C4-2B (cell line): ENCODE data around the gene TNIP2.

ENCODE experiments used
- H3K27ac ChIP-seq: fragments of 450-650 bp; 2 replicates; pipeline ENCODE4 v1.5.1; 2017
- ZFX ChIP-seq: fragments of 450-650 bp; IDR thresholded peaks from 2 replicates; pipeline ENCODE4 v1.6.1; 2017
- TF ChIP-seq, protein P1 (sequence below): fragments of 450-650 bp; conservative IDR thresholded peaks from 2 replicates; pipeline ENCODE4 v1.5.1; 2017; ENCODE audit warnings: mild to moderate bottlenecking

The TNIP2 gene

DNA sequence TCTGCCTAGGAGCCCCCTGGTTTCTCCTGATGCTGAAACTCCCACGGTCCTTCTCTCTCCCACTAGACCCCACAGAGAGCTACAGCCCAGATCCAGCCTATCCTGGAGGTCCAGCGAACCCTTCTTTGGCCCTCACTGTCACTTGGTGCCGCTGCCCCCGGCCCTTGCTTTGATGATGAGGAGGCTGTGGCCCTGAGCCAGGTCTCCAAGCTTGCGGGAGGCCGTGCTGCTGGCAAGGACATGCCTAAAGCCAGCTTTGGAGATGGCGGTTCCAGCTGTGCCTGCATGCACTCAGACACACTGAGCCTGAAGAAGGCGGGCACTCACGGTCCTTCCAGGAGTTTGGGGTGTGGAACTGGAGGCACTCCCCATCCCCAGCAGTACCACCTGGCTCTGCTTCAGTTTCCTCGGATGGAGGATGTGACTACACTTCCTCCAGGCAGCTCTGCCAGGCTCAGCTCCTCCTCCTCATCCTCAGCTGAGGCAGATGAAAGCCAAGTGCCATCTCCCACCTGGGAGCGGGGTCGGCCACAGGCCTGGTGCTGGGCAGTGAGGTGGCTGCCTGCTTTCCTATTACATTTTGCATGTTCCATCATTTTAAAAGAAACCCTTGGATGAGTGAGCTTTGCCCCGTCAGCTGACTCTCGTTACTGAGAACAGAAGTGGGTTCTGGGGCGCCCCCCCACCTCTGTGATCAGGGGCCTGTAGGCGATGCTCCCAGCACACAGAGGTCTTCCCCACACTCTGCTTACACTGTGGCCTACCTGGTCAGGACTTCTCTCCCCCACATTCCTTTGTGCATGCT, 9.0 kb downstream of the TNIP2 start:
- H3K27ac ChIP-seq, result no peak overlapping the region
- no peak for TF ChIP-seq ZFX
- TF ChIP-seq, protein P1, sequence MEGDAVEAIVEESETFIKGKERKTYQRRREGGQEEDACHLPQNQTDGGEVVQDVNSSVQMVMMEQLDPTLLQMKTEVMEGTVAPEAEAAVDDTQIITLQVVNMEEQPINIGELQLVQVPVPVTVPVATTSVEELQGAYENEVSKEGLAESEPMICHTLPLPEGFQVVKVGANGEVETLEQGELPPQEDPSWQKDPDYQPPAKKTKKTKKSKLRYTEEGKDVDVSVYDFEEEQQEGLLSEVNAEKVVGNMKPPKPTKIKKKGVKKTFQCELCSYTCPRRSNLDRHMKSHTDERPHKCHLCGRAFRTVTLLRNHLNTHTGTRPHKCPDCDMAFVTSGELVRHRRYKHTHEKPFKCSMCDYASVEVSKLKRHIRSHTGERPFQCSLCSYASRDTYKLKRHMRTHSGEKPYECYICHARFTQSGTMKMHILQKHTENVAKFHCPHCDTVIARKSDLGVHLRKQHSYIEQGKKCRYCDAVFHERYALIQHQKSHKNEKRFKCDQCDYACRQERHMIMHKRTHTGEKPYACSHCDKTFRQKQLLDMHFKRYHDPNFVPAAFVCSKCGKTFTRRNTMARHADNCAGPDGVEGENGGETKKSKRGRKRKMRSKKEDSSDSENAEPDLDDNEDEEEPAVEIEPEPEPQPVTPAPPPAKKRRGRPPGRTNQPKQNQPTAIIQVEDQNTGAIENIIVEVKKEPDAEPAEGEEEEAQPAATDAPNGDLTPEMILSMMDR, result no peak

DNA sequence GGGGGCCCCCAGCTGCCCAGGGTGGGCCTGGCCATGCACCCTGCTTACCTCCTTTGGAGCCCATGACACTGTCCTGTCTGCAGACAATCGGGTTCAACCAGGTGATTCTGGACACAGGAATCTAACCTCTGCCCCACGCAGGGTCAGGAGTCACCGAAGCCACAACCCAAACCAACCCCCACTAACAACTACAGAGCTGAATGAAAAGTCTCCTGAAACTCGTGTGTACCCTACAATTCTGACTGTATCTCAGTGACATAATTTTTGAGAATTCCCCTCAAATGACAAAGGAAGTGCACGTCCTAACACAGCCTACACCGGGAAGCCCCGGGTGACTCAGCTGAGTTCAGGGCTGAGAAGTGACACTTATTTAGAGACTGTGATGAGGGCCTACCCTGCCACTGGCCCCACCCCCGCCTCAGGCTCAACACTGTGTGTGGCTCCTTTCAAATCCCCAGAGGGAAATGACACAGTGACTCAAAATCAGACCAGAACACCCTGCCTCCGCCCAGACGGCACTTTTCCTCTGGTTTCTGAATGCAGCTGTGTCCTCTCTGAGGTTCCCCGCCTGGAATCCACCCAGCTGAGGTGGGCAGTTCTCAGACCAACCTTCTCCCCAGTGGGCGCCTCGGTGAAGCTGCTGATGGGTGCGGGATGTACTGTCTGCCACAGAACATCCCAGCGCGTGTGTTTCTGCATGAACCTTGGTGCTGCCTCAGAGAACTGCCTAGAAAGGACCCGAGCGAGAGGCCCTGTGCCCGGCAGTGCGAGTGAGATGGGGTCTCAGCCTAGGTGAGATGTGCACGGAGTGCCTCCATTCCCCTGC, 9.9 kb downstream of the TNIP2 start:
- H3K27ac ChIP-seq, result peak overlapping the region; percentile 39
- TF ChIP-seq ZFX, result no peak

DNA sequence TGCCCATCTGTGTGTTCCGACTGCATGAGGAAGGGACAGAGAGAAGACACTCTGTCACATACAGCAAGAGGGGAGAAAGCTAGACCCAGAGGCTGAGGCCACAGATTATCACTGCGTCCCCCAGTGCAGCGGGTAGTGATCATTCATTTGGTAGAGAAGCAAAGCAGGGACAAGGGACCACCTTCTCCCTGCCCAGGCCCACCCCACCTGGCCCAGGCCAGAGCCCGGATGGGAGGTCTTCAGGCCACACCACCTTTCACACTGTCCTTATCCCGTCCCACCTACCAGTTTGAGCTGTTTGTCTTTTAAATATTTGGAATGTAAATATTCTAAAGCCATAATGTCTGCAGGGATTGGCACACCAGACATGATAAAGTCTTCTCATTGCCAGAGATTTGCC, 10.6 kb downstream of the TNIP2 start:
- TF ChIP-seq, protein P1, result no peak
- peak overlapping the region; percentile 39 for H3K27ac ChIP-seq

DNA sequence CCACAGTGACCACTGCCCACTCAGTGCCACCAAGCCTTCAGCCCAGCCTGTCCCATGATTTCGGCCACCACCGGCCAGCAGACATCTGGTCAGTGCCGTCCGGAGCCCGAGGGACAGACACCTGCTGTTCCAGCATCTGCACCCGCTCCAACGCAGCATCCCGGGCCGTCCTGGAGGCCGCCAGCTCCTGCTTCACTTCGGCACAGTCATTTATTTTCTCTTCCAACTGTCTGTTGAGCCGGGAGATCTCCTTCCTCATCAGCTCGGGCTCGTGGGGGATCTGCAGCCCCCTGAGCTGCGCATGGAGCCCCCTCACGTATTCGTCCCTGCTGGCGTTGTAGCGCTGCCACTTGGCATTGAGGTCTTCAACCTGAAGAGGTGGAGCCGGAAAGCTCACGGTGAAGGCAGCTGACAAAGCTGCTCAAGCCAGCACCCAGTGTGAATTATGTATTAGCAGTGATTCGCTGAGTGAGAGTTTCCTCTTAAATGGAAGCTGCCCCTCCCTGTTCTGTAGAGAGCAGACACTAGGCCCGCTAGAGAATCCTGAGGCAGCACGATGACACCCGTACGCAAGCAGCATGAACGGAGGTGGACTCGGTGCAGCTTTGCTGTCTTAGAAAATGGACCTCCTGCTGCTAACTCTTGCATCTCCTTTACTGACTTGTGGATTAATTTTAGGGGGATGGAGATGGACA, 11.4 kb downstream of the TNIP2 start:
- no peak overlapping the region for H3K27ac ChIP-seq
- TF ChIP-seq, protein P1, result no peak
- no peak for TF ChIP-seq ZFX

DNA sequence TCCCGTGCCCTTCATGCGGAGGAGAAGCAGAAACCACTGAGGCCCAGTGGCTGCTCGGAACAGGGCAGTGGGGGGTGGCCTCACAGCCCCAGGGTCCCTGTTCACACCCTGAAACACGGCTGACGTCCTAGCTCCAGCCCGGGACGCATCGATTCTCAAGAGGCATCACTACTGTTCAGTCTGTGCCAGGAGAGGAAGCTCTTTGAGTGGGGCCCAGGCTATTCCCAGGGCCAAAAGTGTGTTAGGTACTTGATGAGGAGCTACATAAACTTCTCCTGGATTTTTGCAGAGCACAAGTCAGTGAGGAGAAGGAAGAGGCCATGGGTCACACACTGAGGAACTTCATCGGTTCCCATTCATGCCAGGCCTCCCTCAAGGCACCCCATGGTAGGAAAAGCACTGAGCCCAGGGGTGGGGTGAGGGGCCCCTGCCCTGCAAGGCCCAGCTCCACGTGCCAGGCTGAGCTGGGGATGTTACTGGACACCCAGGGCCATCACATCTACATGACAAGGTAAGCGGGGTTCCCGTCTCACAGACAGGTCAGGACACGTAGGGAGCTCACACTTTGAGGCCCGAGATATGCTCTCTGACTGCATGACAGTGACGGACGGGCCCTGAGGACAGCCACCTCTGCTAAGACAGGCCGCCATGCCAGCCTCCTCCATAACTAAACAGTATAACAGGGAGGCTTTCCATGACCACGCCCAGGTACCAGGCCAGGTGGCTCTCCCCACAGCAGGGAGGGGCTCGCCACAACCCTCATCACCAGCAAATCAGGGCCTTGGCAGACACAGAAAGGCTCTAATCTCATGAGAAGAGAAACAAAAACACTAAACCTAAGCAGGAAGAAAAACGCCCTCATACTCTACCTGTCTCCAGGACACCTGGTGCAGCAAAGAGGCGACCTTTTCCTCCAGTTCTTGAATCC, 12.4 kb downstream of the TNIP2 start:
- TF ChIP-seq, protein P1, result no peak
- TF ChIP-seq ZFX, result no peak
- H3K27ac ChIP-seq, result 0 out of 2 replicates have a peak overlapping the region, but pooled peaks have one; percentile 1

DNA sequence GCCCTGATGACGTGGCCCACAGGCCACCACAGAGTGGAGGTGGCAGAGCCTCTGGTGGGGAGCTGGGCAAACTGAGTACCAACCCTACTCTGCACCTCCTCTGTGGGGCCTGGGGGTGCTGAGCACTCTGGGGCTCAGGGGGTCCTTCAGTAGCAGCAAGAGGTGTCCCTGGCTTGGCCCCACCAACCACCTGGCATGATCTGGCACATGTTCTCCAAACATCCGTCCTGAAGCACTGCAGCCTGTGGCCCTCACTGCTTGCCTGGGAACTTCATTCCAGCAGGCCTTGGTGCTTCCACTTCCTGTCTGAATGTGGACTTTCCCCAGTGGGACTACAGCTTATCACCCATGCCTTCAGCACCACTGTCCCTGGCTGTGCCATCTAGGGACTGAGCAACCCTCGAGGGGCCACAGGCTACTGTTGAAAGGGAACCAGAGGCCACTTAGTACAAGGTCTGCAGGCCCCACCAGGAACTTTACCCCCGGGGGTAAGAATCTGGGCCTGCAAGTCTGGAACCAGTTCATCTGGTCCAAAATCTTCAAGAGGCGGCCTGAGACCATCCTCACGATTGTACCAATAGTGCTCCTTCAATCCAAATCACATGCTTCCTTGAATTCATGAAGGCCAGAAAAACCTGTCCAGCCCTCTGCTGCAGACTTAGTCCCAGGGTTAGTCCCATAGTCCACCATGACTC, 13.2 kb downstream of the TNIP2 start:
- TF ChIP-seq ZFX, result no peak
- TF ChIP-seq, protein P1, result no peak

More for the DNA sequence above, 13.2 kb downstream of the TNIP2 start:
- 0 out of 2 replicates have a peak overlapping the region, but pooled peaks have one; percentile 1 for H3K27ac ChIP-seq
